NCI-H2081 treated with DMSO at 0.1 percent for 48 hours (cell line): Measurements from ENCODE around the gene ANP32E.
"Not testable (repeated sequence)": the region's sequence is repeated elsewhere in the genome, so short reads cannot be mapped to it uniquely, and the experiment has no call there.

ENCODE experiments used
- DNase-seq: peaks from one replicate; lab custom pipeline; 2025; lab: John Stamatoyannopoulos, UW

The ANP32E gene

DNA sequence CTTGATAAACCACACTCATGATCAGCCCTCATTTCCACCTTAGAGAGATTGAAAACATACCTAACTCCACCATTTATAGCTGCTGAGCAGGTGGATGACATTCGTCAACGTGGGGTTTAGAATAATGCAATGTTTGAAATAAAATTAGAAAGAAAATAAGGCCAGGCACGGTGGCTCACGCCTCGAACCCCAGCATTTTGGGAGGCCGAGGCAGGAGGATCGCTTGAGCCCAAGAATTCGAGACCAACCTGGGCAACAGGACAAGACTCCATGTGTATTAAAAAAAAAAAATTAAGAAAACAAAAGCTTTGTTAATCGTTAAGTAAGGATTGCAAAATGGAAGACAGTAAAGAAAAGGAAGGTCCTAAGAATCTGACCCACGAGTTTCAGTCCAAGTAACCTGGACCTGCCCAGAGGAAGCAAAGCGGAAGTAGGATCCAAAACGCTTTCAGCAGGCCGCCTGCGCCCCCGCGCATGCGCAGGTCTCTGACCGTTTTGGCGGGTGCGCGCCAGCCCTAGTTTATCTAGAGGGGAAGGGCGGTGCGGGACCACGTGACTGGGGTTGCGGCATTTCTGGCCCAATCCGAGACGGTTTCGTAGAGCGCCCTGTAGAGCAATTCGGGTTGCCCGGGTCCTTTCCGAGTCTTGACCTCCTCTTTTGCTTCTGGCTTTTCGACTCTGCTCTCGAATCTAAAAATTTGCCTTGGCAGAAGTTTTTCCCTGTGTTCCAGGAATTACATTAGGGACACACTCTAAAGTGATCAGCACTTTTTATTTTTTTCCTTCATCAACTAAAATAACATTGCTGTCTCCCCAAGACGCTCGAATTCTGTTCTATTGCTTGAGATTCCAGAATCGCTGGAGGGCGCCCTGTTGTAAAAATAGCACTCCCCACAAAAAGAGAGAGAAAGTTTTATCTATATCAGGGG is 22.5 kb downstream of the ANP32E start:
- DNase-seq: peak; percentile 94

DNA sequence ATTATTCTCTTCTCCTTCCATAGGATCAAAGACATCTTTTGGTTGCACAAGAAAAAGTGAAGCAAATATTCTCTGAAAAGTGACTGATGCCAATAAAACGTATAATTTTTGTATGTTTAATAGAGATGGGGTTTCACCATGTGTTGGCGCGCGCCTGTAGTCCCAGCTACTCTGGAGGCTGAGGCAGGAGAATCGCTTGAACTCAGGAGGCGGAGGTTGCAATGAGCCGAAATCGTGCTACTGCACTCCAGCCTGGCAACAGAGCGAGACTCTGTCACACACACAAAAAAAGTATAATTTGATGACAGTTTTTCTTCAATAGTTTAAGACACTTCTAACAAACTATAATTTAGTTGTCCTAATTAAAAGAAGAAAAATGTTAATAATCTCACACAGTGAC is 23.8 kb downstream of the ANP32E start:
- DNase-seq: no peak

DNA sequence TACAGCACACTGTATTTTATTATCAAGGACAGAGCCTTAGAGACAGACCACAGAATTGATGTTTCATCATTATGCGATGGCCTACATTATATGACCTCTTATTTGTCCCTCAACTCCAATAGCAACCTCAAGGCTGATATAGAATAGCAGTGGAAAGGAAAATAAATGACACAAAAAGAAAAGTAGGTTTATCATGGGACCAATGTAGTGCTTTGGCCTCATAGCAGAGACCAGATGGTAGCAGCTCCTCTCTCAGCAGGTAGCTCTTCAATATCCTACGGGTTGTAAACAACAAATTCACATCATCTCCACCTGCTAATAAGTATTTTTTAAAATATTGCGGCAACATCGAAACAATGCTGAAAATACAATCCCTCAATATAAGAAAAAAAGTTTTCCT is 25.2 kb downstream of the ANP32E start:
- DNase-seq: no peak

DNA sequence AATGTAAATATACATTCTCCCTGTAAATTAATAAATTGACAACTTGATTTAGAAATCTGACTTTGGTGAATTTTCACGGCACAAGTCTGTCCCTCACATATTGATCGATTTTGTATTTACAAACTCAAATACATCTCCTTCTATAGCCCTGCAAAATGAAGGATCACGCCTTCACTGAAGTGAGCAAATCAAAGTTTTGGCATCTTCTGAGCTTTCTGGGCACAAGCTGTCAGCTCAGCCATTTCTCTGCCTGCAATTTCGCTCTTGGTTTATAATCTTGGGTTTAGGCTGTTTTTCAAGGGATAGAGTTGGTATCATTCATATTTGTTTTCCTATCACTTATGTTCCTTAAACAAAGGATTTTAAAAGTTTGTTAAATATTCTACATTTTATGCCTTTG is 25.8 kb downstream of the ANP32E start:
- DNase-seq: no peak

DNA sequence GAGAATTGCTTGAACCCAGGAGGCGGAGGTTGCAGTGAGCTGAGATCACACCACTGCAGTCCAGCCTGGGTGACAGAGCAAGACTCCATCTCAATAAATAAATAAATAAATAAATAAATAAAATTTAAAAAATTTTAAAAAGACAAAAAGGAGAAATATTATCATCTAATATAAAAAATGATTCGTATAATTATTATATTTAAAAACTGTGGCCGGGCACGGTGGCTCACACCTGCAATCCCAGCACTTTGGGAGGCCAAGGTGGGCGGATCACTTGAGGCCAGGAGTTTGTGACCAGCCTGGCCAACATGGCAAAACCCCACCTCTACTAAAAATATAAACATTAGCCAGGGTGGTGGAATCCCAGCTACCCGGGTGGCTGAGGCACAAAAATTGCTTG is 27.5 kb downstream of the ANP32E start:
- not testable (repeated sequence) for DNase-seq

DNA sequence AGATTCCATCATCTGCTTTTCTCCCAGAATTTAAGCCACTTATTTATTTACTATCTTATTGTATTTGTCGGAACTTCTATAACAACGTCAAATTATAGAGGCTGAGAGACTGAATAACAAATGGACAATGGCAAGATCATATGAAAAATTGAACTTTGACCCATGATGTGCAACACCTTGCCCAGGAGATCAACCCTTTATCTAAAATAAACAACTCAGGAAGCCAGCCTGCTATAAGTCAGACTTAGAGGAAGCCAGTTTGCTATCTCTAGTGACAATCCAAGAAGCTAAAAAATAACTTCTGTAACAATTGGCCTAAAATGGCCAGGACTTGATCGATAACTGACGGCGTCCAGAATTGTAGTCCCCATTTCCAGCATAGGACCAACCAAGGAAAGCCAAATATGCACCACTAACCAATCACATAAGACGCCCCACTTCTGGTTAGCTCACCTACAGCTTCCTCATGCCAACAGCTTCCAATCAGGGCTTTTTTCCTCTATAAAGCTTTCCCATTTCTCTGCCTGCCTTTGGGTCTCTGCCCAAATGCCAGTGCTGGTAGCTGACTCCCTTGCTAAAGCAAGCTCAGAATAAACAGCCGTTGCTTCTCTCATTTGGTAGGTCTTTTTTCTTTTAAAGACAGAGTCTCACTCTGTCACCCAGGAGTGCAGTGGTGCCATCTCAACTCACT is 28.5 kb downstream of the ANP32E start:
- no peak for DNase-seq

DNA sequence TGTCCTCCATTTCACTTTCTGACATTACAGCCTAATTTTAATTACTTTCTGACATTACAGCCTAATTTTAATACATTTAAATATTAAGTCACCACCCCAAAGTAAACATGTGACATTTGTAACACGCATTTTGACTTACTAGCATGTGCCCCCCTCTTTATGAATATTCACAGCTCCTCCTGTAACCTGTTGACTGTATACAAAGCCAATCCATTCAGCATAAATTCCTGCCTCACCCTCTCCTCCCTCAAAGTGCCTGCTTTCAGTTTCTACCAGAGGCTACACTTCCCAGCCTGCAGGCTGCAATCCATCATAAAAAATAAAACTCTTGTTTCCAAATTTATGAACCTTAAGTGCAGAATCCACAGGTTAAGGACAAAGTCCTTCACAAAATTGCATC is 39.5 kb downstream of the ANP32E start:
- no peak for DNase-seq

DNA sequence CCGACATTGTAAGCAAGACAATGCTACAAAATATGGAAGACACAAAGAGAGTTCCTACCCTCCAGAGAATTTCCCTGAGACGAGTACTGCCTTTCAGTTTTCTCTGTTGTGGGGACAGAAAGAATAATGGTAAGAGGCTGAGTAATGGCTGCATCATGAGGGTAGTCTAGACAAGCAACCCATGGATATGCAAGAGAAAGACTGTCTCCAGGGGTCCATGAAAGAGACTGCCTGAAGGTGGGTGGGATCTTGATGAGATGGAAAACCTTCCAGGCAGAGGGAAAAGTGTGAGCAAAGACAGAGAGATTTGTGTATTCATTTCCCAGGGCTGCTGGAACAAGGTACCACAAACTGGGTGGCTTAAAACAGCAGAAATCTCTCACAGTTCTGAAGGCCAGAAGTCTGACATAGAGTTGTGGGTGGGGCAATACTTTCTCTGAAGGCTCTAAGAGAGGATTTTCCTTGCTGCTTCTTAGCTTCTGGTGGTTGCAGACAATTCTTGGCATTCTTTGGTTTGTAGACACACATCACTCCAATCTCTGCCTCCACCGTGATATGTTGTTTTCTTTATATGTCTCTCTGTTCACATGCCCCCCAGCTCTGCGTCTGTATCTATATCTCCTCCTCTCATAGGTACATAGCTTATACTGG is 41.4 kb downstream of the ANP32E start:
- no peak for DNase-seq

DNA sequence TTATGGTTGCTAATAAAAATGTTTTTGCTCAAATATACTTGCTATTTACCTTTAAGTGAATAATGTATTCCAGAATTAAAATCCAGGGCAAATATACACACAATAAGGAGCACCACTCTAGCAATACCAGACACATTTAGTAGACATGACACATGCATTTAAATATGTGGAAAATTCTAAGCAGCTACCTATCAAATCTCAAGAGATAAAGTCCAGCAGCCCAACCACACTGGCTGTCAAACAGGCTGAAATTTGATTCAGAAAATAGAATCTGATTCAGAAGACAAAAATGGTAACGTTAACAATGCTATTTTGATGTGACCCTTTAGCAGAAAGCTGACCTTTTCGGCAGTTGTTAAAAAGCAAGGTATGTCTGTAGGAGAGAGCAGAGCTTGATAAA is 43.9 kb downstream of the ANP32E start:
- DNase-seq: no peak

DNA sequence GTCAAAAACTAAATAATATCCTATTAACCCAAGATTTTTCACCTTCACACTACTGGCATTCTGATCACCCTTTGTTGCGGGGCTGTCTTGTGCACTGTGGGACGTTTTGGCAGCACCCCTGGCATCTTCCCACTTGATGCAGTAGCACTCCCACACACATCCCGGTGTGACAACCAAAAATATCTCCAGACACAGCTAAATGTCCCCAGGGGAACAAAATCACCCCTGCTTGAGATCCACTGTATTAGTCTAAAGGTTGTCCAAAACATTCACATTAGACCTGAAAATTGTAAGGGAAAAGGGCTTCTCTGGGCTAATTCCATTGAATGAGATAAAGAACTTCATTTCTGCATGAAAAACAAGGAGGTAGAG is 48.4 kb downstream of the ANP32E start:
- DNase-seq: no peak

DNA sequence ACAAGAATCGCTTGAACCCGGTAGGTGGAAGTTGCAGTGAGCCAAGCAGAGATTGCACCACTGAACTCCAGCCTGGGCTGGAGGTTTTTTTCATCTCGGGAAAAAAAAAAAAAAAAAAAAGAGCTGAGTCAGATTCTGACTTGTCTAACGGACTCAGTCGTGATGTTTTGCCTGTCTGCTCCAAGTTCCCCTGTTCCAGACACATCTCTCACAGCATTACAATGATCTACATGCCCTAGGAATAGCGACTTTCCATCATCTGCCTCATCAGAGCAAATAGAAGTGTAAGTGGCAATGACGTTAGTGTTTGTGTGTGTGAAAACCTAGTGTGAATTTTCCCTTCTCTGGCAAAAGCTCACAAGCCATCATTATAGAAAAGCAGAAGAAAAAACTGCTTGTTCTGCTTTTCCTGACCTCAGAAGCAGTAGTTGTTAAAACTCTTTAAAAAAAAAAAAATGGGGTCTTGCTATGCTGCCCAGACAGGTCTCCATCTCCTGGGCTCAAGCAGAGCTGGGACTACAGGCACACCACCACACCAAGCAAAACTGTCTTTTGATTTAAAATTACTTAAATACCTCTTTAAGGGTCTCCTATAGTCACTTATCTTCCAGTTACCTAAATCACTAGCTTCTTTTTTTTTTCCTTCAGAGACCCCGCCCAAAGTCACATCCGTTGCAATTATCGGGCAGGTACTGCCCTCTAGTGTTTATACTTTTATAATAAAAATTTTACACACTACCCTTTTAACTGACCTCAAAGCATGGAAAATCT is 48.9 kb downstream of the ANP32E start:
- DNase-seq: peak; percentile 47

DNA sequence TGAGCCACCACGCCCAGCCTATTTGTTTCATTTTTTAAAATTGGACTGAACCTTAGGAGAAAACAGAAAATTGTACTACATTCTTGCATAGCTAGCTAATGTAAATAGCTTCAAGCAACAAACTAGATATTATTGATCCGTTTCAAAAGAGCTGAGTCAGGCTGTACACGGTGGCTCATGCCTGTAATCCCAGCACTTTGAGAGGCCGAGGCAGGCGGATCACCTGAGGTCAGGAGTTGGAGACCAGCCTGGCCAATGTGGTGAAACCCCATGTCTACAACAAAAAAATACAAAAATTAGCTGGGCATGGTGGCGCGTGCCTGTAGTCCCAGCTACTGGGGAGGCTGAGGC is 49.5 kb downstream of the ANP32E start:
- not testable (repeated sequence) for DNase-seq

DNA sequence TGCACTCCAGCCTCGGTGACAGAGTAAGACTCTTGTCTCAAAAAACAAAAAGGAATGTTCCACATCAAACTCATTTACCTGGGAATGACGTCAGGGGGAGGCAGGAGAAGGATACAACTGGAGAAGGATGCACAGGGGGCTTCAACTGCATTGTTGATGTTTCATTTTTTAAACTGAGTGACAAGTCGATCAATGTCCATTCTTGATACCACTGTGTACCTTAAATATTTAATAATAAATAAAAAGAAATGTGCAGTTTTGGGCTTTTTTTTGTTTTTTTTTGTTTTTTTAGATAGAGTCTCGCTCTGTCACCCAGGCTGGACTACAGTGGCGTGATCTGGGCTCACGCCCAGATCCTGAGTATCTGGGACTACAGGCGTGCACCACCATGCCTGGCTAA is 50.4 kb downstream of the ANP32E start:
- DNase-seq: no peak

DNA sequence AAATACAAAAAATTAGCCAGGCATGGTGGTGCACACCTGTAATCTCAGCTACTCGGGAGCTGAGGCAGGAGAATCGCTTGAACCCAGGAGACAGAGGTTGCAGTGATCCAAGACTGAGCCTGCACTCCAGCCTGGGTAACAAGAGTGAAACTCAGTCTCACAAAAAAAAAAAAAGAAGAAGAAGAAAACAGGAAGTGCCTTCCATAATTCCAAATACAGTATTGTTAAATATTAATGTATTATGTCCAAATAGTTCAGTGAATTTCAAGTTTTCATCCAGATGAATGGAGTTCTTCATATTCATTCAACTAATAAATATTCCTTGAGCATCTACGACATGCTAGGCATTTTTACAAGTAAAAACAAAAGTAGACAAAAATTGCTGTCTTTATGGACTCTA is 52.9 kb downstream of the ANP32E start:
- no peak for DNase-seq

DNA sequence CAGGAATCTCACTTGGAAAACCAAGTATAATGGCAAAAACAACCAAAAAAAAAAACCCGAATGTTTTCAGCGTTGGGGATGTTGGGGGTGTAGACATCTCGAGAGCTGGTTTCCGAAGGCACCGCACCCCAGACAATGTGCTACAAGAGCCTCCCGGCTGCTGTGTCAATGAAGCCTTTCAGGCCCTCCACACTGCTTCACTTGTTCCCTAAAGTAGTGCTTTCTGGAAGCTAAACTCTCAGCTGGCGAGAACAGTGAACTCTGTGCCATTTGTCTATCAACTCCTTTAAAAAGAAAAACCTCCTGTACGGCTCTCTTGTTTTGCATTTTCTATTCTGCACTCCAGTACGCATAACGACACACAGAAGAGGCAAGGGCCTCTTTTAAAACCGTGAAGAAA is 53.7 kb downstream of the ANP32E start:
- DNase-seq: no peak

DNA sequence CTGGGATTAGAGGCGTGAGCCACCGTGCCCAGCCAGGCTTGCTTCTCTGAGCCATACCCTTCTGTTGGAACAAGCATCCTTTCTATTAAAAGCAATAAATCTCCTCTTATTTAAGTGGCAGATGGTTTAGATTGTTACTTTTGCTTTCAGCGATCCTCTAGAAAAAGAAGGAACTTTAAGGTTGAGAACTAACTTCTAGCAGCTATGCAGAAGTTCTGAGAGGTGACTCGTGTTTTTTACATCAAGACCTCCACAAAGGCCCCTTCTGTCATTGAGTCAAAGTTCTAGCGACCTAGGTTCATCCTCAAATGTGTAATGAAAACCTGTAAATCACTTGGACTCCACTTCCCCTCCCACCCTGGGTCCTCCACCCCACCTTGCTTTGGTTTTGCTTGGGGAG is 55.4 kb downstream of the ANP32E start:
- no peak for DNase-seq

DNA sequence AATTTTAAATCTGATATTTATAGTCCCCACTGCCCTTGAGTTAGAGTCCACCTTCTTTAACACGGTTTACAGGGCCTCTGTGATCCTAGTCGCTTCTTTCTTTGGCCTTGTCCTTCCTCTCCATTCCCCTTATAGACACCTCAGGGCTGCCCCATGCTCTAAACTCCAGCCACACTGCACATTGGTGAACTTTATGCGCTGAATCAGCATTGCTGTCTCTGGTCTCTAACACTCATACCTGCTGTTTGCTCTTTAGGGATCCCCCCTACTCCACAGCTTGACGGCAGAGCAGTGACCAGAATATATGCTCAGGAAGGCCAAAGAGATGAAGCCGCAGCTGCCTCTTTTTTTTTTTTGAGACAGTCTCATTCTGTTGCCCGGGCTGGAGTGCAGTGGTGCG is 56.0 kb downstream of the ANP32E start:
- DNase-seq: no peak

DNA sequence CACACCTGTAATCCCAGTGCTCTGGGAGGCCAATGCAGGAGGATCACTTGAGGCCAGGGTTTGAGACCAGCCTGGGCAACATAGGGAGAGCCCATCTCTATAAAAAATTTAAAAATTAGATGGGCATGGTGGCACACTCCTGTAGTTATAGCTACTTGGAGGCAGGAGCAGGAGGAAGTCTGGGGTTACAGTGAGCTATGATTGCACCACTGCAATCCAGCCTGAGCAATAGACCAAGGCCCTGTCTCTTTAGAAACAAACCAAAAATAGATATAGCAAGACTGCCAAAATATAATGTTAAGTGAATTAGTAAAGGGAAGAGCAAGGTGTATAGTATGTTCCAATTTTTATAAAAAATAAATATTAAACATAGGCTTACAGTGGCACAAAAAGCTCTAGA is 57.4 kb downstream of the ANP32E start:
- no peak for DNase-seq

DNA sequence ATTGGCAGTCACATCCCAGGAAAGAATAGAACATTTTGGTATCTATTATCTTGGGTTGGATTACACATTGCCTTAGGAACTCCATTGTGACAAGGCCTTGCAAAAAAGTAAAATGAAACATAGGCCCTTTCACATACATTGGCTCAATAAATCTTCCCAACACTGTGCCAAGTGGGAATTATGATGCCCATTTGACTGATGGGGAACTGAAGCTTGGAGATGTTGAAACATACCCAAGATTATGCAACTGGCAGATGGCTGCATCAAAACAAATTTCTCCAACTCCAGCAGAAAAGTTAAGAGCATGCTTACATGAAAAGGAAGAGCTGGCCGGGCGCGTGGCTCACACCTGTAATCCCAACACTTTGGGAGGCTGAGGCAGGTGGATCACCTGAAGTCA is 59.3 kb downstream of the ANP32E start:
- DNase-seq: no peak

DNA sequence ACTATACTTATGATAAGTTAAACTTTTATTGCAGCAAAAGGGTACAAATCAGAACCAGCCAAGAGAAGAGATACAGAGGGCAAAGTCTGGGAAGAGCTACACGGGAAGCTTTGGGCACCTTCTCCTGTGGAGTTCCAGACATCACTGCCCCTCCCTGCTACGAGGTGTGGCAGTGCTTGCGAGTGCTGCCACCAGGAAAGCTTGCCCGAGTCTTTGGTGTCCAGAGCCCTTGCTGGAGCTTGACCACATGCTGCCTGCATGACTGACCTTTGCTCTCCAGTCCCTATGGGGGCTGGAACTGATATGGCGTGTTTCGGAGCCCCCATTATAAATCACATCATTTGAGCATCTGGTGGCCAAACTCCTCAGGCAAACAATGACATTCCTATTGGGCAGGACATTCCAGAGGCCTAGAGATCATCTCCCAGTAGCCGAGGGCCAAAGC is 62.7 kb downstream of the ANP32E start:
- DNase-seq: no peak

DNA sequence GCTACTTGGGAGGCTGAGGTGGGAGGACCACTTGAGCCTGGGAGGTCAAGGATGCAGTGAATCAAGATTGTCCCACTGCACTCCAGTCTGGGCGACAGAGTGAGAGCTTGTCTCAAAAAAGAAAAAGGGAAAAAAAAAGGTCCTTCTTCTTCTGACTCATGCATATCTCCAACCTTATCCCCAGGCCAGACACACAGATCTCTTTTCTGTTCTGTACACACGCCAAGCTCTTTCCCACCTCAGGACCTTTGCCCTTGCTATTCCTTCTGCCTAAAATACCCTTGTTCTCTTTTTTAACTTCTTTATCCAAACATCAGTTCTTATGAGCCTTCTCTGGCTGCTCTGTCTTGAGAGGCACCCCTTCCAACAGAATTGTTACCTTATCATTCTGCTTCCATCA is 64.1 kb downstream of the ANP32E start:
- DNase-seq: no peak

DNA sequence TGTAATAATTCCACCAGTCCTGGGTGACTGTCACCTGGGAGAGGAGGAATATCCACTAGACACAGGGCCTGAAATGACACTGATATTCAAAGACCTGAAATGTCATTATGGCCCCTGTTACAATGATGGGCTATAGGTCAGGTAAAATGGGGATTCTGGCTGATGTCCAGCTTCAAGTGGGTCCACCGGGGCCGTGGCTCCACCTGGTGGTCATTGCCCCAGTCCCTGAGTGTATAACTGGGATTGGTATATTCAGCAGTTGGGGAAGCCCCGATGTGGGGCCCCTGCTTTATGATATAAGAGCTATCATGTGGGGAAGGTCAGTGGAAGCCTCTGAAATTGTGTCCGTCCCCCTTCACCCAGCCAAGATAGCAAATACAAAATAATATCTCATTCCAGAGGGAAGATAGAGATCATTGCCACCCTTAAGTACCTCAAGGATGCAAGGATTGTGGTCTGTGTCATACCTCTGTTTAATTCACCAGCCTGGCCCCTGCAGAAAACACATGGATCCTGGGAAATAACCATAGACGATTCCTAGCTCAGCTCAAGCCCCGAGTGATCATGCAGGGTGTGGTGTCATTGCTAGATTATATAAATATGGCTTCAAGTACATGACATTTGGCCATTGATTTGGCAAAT is 66.8 kb downstream of the ANP32E start:
- no peak for DNase-seq
